Stimulated activated CD8-positive, alpha-beta memory T cell treated with anti-CD3 and anti-CD28 coated beads, Interleukin-12 subunit alpha, Interleukin-12 subunit beta, amount 100 ng/mL, for 4 hours (primary cell): ENCODE data around the gene TENM4.
"Not testable (repeated sequence)": the region's sequence is repeated elsewhere in the genome, so short reads cannot be mapped to it uniquely, and the experiment has no call there.

Experiments used
- DNase-seq: peaks from one replicate; pipeline ENCODE4 v3.0.0-alpha.2; 2020; ENCODE audit warnings: low read depth

The TENM4 gene

DNA sequence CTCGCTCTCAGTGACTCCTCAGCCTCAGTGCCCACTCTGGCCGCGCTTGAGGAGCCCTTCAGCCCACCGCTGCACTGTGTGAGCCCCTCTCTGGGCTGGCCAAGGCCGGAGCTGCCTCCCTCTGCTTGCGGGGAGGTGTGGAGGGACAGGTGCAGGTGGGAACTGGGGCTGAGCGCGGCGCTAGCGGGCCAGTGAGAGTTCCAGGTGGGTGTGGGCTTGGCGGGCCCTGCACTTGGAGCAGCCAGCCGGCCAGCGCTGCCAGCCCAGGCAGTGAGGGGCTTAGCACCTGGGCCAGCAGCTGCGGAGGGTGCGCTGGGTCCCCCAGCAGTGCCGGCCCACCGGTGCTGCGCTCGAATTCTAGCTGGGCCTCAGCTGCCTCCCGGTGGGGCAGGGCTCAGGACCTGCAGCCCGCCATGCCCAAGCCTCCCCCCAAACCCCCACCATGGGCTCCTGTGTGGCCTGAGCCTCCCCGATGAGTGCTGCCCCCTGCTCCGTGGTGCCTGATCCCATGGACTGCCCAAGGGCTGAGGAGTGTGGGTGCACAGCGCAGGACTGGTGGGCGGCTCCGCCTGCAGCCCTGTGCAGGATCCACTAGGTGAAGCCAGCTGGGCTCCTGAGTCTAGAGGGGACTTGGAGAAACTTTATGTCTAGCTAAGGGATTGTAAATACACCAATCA, 802.0 kb downstream of the TENM4 start:
- DNase-seq = no peak

DNA sequence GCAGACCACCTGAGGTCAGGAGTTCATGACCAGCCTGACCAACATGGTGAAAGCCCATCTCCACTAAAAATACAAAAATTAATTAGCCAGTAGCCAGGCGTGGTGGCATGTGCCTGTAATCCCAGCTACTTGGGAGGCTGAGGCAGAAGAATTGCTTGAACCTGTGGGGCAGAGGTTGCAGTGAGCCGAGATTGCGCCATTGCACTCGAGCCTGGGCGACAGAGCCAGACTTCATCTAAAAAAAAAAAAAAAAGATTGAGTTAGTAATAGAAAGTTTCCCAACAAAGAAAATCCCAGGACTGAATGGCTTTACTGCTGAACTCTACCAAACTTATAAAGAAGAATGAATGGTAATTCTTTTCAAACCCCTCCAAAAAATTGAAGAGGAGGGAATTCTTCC, 803.3 kb downstream of the TENM4 start:
- DNase-seq = not testable (repeated sequence)

DNA sequence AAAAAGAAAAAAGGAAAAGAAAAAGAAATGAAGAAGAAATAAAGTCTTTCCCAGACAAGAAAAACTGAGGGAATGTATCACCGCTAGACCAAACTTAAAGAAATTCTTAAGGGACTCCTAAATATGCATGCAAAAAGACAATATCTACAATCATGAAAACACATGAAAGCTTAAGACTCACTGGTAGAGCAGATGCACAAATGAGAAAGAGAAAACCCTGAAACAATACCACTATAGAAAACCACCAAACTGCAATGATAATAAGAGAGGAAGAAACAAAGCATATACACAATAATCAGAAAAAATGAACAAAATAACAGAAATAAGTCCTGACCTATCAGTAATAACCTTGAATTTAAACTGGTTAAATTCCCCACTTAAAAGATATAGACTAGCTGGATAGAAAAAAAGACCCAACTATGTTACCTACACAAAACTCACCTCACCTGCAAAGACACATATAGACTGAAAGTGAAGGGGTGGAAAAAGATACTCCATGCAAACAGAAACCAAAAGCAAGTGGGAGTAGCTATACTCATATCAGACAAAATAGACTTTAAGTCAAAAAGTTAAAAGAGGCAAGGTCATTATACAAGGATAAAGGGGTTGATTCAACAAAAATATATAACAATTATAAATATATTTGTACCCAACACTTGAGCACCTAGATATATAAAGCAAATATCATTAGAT, 804.9 kb downstream of the TENM4 start:
- DNase-seq = no peak

DNA sequence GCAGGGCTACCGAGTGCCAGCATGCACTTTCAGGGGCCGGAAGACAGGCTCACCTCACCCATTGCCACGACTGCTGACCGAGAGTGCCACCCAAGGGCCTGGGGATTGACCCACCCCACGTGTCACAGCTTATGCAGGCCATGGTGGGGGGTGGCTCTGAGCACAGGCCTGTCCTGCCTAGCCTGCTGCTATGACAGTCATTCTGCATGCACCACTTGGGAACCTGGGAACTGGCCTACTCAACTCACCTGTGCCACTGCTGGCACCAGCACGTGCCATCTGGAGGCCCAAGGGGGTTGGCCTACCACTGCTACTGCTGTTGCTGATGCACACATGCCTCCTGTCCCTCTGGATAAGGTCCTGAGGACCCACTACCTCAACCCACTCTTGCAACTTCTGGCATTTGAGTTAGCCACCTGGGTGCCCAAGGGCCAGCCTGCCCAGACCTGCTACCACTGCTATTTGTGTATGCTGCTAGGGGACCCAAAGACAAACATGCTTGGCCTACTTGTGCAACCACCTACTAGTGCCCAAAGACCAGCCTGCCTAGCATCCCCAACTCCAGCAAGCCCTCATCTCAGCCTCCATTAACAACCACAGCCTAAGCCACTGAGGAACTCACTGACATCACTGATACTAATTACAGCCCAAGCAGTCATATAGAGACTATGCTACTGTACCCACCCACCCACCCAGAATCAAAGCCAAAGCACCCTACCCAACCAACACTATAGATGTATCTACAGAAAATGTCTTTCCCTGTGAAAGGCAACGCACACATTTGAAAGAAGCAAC, 807.1 kb downstream of the TENM4 start:
- DNase-seq = no peak

DNA sequence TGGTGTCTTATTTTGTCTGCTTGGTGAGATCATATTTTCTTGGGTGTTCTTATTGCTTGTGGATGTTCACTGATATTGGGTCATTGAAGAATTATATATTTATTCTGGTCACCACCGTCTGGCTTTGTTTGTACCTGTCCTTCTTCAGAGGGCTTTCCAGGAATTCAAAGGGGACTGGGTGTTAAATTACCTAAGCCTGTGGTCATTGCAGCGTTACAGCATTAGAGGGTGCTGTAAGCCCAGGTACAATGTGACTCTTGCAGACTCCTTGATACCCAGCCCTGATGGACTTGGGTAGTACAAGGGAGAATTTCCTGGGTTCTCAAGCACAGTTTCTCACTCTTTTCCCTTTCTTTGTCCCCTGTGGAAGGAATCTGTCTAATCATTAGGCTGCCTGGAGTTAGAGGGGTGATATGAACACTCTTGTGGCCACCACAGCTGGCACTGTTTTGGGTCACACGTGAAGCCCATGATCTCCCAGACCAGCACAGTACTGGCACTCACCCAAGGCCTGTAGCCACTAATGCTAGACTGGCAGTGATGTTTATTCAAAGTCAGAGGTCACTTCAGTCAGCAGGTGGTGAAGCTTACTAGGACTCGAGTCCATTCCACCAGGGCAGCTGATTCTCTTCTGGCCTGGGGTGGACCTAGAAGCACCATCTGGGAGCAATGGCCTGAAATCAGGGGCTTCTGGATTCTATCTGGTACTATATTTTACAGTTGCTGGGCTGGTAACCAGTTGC, 810.1 kb downstream of the TENM4 start:
- DNase-seq = no peak

DNA sequence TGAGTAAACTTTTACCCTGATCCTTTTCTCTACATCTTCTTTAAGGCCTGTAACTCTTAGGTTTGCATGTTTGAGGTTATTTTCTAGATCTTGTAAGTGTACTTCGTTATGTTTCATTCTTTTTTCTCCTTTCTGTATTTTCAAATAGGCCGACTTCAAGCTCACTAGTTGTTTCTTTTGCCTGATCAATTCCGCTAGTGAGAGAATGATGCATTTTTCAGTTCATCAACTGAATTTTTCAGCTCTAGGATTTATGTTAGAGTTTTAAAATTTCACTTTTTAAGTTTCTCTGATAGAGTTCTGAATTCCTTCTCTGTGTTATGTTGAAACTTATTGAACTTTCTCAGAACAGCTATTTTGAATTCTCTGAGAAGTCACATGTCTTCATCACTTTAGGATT, 810.7 kb downstream of the TENM4 start:
- DNase-seq = no peak

DNA sequence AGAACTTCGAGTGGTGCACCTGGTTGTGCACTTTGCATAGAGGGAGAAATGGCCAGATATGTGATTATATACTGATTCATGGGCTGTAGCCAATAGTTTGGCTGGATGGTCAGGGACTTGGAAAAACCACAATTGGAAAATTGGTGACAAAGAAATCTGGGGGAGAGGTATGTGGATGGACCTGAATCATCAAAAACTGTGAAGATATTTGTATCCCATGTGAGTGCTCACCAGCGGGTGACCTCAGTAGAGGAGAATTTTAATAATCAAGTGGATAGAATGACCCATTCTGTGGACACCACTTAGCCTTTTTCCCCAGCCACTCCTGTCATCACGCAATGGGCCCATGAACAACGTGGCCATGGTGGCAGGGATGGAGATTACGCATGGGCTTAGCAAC, 818.2 kb downstream of the TENM4 start:
- DNase-seq = no peak

DNA sequence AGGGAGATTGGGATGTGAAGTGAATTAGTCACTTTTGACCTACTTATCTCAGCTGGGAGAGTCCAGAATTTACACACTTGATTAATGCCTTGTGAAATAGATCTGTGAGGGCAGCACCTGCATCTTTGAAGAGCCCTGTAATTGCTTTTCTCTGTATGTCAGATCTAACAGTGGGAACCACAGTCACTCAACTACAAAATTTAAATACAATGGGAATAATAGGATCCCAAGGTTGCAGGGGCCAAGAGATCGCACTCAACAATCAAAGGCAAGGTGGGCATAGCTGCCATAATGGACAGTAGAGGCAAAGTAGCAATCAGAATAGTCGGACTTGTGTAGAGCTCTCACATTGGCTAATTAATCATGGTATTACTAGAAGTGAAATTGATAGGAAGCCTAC, 820.7 kb downstream of the TENM4 start:
- no peak for DNase-seq

DNA sequence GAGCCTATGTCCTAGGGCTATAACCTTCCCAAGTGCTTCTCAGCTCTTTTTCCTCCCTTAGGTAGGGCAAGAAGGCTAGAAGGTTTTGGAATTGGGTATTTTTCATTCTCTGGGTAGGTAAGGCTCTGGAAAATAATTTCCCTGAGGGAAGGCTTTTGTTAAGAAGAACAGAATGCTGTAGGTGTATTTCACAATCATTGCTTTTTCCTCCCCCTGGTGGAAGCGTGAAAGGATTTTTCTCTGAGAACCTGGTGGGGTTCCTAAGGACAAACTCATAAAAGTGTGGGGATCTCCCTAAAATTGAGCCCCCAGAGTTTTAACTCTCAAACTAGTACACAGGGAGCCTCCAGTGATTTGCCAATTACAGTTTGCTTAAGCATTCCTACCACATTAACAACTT, 825.1 kb downstream of the TENM4 start:
- DNase-seq = no peak

DNA sequence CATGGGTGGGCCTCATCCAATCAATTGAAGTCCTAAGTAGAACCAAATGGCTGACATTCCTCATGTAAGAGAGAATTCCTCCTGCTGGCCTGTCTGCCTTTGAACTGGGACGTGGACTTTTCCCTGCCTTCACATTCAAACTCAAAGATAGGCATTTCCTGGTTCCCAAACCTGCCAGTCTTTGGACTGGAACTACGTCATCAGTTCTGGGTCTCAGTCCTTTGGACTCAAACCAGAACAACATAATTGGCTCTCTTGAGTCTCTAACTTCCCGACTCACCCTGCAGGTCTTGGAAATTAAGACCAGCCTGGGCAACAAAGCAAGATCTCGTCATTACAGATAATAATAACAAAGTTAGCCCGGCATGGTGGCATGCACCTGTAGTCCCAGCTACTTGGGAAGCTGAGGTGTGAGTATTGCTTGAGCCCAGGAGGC, 827.4 kb downstream of the TENM4 start:
- no peak for DNase-seq

DNA sequence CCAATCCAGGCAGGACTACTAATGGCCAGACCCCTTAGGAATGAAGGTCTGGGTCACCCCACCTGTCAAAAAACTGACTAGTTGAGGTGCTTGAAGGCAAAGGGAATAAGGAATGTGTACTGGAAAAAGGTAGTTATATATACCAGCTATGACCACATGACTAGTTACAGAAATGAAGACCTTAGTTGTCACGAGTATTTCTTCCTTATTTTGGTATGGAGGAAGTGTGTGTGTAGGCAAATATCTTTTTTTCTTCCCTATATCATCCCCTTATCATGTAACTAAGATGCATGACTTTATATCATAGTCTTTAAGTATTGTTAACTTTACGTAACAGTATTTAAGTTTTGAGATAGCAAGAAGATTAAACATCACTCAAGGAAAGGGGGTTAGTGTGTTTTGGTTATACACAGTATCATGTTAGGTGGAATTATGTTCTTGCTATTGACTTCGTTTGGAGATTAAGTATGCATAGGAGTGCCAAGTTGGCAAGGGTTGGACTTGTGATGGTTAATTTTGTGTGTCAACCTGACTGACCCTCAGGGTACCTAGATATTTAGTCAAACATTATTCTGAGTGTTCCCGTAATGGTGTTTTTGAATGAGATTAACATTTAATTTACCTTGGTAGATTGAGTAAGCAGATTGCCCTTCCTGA, 828.0 kb downstream of the TENM4 start:
- no peak for DNase-seq

DNA sequence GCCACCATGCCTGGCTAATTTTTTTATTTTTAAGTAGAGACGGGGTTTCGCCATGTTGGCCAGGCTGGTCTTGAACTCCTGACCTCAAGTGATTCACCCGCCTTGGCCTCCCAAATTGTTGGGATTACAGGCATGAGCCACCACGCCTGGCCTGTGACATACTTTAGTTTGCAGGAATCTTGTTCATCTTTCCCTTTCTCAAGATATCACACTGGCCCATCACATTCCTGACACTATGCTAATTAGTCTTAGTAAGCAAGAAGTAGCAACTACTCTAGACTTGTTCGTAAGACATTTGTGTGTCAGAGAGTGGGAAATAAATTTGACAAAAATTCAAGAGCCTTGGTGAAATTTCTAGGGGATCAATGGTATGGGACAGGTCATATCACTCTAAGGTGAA, 831.5 kb downstream of the TENM4 start:
- not testable (repeated sequence) for DNase-seq

DNA sequence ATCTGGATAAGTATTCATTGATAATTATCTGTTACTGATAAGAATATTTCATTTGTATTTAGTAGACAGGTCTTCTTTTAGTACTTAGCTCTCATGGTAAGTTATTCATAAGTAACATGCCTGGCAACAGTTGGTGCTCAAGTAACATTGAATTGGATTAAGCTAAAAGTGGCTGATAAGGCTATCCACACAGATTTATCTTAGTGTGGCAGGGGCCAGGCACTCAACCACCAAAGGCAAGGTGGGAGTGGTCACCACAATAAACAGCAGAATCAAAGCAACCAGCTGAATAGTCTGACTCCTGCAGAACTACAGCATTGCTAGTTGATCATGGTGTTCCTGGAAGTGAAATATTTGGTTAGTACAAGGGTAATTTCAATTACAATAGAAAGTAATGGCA, 833.1 kb downstream of the TENM4 start:
- no peak for DNase-seq

DNA sequence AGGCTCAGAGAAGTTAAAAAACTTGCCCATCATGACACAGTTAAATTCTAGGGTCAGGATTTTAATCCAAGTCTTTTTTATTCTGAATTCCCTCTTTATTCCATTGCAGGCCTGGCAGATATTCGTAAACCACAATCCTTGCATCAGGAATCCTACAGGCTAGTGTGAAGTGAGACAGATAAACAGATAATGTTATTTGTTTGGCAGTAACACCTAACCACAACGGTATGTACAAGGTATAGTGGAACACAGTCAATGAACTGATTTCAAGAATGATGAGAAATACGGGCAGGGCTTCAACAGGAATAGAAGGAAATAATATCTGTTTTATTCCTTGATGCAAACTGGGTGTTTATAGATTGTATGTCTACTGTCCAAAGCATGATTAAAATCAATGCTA, 834.2 kb downstream of the TENM4 start:
- no peak for DNase-seq

DNA sequence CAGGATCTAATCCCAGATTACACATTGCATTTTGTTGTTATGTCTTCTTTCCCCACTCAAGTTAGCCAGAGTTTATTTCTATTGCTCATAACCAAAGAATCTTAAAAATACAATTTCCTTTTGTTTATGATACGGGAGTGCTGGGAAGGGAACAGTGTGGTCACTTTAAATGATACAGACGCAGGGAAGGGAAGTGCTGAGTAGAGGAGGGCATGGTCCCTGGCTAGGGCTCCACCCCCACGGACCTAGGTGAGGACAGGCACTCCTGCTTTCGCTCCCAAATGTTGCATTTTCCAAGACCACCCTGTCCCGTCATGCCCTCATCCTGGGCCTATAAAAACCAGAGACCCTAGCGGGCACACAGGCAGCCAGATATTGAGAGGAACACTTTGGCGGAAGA, 835.5 kb downstream of the TENM4 start:
- no peak for DNase-seq

DNA sequence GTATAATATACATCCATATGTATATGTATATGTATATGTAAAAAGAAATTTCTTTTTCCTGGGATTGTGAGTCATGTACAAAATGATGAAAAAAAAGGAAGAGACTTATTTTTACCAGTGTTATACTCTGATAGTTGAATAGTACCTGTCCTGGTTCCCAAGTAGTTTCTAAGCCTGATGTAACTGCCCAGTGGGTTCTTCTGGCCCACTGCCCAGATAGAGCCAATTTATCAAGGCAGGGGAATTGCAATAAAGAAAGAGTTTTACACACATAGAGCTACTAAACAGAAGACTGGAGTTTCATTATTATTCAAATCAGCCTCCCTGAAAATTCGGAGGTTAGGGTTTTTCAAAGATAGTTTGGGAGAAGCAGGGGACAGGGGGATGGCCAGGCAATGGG, 837.0 kb downstream of the TENM4 start:
- DNase-seq = no peak
